Liver (tissue), 9 donors: Measurements from ENCODE around the gene MFNG. TPM values are rescaled to one million over a fixed set of nuclear protein-coding genes. Genes with fewer than 3 reads are reported as not detected.

Experiments used
- DNase-seq: peaks from one replicate; pipeline ENCODE4 v3.0.0-alpha.2; 2017; ENCODE audit warnings: low spot score
- H3K27ac ChIP-seq, 2 donors: one replicate each; pipeline ENCODE4 v1.7.0; 2013; ENCODE audit warnings: inconsistent platforms in 2 of 2, low read length in 2 of 2, control low read depth in 1 of 2, low read depth in 1 of 2, mild to moderate bottlenecking in 1 of 2
- H3K27me3 ChIP-seq, 4 donors: one replicate each; pipeline versions ENCODE4 v1.6.1 to v1.7.0; 2013; ENCODE audit warnings: low read length in 3 of 4, inconsistent platforms in 1 of 4, mild to moderate bottlenecking in 1 of 4, moderate library complexity in 1 of 4; ENCODE audit not compliant: control insufficient read depth in 4 of 4, insufficient read depth in 4 of 4
- H3K36me3 ChIP-seq, 4 donors: one replicate each; pipeline versions ENCODE4 v1.6.1 to v1.7.0; 2013; ENCODE audit warnings: low read length in 3 of 4, mild to moderate bottlenecking in 3 of 4, low read depth in 1 of 4, moderate library complexity in 1 of 4; ENCODE audit not compliant: control insufficient read depth in 4 of 4, insufficient read depth in 3 of 4
- H3K4me1 ChIP-seq, 4 donors: one replicate each; pipeline versions ENCODE4 v1.6.1 to v1.7.0; 2013; ENCODE audit warnings: low read length in 3 of 4, mild to moderate bottlenecking in 3 of 4, moderate library complexity in 1 of 4; ENCODE audit not compliant: control insufficient read depth in 4 of 4, insufficient read depth in 4 of 4
- H3K4me3 ChIP-seq, 3 donors: one replicate each; pipeline versions ENCODE4 v1.6.1 to v1.7.0; 2013; ENCODE audit warnings: low read length in 3 of 3, control low read depth in 1 of 3, low read depth in 1 of 3, mild to moderate bottlenecking in 1 of 3
- H3K9ac ChIP-seq, 2 donors: one replicate each; pipeline ENCODE4 v1.7.0; 2013; ENCODE audit warnings: low read length in 2 of 2, mild to moderate bottlenecking in 2 of 2, moderate library complexity in 2 of 2, control low read depth in 1 of 2, low read depth in 1 of 2
- H3K9me3 ChIP-seq, 4 donors: one replicate each; pipeline versions ENCODE4 v1.6.1 to v1.7.0; 2013; ENCODE audit warnings: low read length in 3 of 4; ENCODE audit not compliant: control insufficient read depth in 4 of 4
- ATF3 ChIP-seq: IDR thresholded peaks from 2 replicates; pipeline ENCODE4 v1.6.1; 2016; ENCODE audit warnings: antibody characterized with exemption
- CTCF ChIP-seq: fragments of 150-350 bp; IDR thresholded peaks from 2 replicates; pipeline ENCODE4 v1.5.1; 2017; ENCODE audit warnings: improper control_type of control experiment, low read depth, low read length; ENCODE audit not compliant: missing input control
- EGR1 ChIP-seq, 2 donors: IDR thresholded peaks; 2 replicates each; pipeline ENCODE4 v1.6.1; 2016 to 2018; ENCODE audit warnings: antibody characterized with exemption in 2 of 2, low read depth in 2 of 2
- FOXA1 ChIP-seq: IDR thresholded peaks from 2 replicates; pipeline ENCODE4 v1.6.1; 2016; ENCODE audit warnings: antibody characterized with exemption
- FOXA2 ChIP-seq: IDR thresholded peaks from 2 replicates; pipeline ENCODE4 v1.6.1; 2016; ENCODE audit warnings: antibody characterized with exemption
- GABPA ChIP-seq, 2 donors: IDR thresholded peaks in 1 of 2; conservative IDR thresholded peaks in 1 of 2; 2 replicates each; pipeline ENCODE4 v1.6.1; 2016; ENCODE audit warnings: antibody characterized with exemption in 2 of 2, mild to moderate bottlenecking in 1 of 2, moderate library complexity in 1 of 2
- HNF4A ChIP-seq, 2 donors: conservative IDR thresholded peaks; 2 replicates each; pipeline ENCODE4 v1.6.1; 2016; ENCODE audit warnings: antibody characterized with exemption in 2 of 2, mild to moderate bottlenecking in 2 of 2
- HNF4G ChIP-seq: IDR thresholded peaks from 2 replicates; pipeline ENCODE4 v1.6.1; 2016; ENCODE audit warnings: antibody characterized with exemption
- JUND ChIP-seq, 2 donors: IDR thresholded peaks; 2 replicates each; pipeline ENCODE4 v1.6.1; 2016; ENCODE audit warnings: antibody characterized with exemption in 2 of 2
- MAX ChIP-seq: IDR thresholded peaks from 2 replicates; pipeline ENCODE4 v1.6.1; 2016; ENCODE audit warnings: antibody characterized with exemption
- NR2F2 ChIP-seq: IDR thresholded peaks from 2 replicates; pipeline ENCODE4 v1.6.1; 2016; ENCODE audit warnings: antibody characterized with exemption
- RAD21 ChIP-seq, 2 donors: IDR thresholded peaks; 2 replicates each; pipeline ENCODE4 v1.6.1; 2016; ENCODE audit warnings: antibody characterized with exemption in 2 of 2, mild to moderate bottlenecking in 2 of 2
- REST ChIP-seq: IDR thresholded peaks from 2 replicates; pipeline ENCODE4 v1.6.1; 2016; ENCODE audit warnings: antibody characterized with exemption, mild to moderate bottlenecking
- RXRA ChIP-seq, 2 donors: IDR thresholded peaks; 2 replicates each; pipeline ENCODE4 v1.6.1; 2017 to 2018; ENCODE audit warnings: antibody characterized with exemption in 2 of 2, mild to moderate bottlenecking in 1 of 2
- SP1 ChIP-seq: IDR thresholded peaks from 2 replicates; pipeline ENCODE4 v1.6.1; 2018; ENCODE audit warnings: antibody characterized with exemption, mild to moderate bottlenecking
- TAF1 ChIP-seq: conservative IDR thresholded peaks from 2 replicates; pipeline ENCODE4 v1.6.1; 2016; ENCODE audit warnings: antibody characterized with exemption, mild to moderate bottlenecking
- YY1 ChIP-seq: IDR thresholded peaks from 2 replicates; pipeline ENCODE4 v1.6.1; 2016; ENCODE audit warnings: antibody characterized with exemption, mild to moderate bottlenecking
- ZBTB33 ChIP-seq: IDR thresholded peaks from 2 replicates; pipeline ENCODE4 v1.6.1; 2016; ENCODE audit warnings: antibody characterized with exemption
- WGBS: extraction: QIAGEN DNeasy Blood & Tissue Kit; methylation state at CpG from one replicate; pipeline ENCODE4 v1.1.7; 2013; 5-methylcytosine and 5-hydroxymethylcytosine counted together
- polyA plus RNA-seq, 2 donors: library from polyadenylated mRNA; stranded (reverse) in 1 of 2; unstranded in 1 of 2; fragments of 200-250 nt in 1 of 2; fragments of >200 nt in 1 of 2; fragmentation: Nextera tagmentation in 1 of 2; extraction: Ambion mirVana in 1 of 2; gene quantifications; one replicate each; pipeline versions ENCODE4 v1.2.1 to v1.2.3, GENCODE V29; 2013 to 2015
- total RNA-seq, 2 donors: library from RNA; depleted of rRNA; stranded (reverse); fragments of >200 nt; gene quantifications; one replicate each; pipeline ENCODE4 v1.2.3, GENCODE V29; 2014
- donor health status: healthy.
- donor health status: healthy.
- donor health status: healthy.
- donor health status: healthy.
- donor health status: healthy.

Gene MFNG
- total and polyA plus RNA-seq, 4 donors, result 5.0 to 10.7 (median 7.4) TPM

- Histone ChIP-seq H3K27me3 (no peaks in the 10 kb centered on the region), H3K36me3 (peaks cover 0 to 5% (median 2%) of the 10 kb centered on the region in 4 donors), H3K9ac (no peak overlapping the region), H3K4me3 (no peak overlapping the region), H3K4me1 (peaks cover 0 to 21% (median 9%) of the 10 kb centered on the region in 4 donors), H3K27ac (no peak overlapping the region), H3K9me3 (no peaks in the 10 kb centered on the region)
- DNase-seq, result no peak
- TF ChIP-seq ZBTB33, result no peak
- TF ChIP-seq JUND (IDR thresholded peaks at IDR 0.05), result no peak
- no peak for TF ChIP-seq FOXA2
- TF ChIP-seq HNF4G, result no peak
- no peak for TF ChIP-seq SP1
- no peak for TF ChIP-seq EGR1 (IDR thresholded peaks at IDR 0.05; ENCODE audit: low read depth in 2 of 2)
- no peak for TF ChIP-seq FOXA1
- TF ChIP-seq HNF4A (conservative IDR thresholded peaks at IDR 0.05), result no peak
- no peak for TF ChIP-seq NR2F2
- no peak for TF ChIP-seq GABPA (IDR thresholded peaks at IDR 0.05 in 1 of 2, conservative IDR thresholded peaks at IDR 0.05 in 1 of 2)
- TF ChIP-seq ATF3, result no peak
- no peak for TF ChIP-seq YY1
- no peak for TF ChIP-seq RXRA (IDR thresholded peaks at IDR 0.05)
- no peak for TF ChIP-seq RAD21 (IDR thresholded peaks at IDR 0.05)
- WGBS, result 91% methylated on average over 1 of the region's 1 CpG
These were observed 30.3 kb upstream of the MFNG start for GRCh38 chr22:37516456-37516855.

GRCh38 chr22:37515901-37516300 lies 29.7 kb upstream of the MFNG start:
- DNase-seq, result no peak
- H3K4me1 ChIP-seq, result peaks cover 0 to 21% (median 9%) of the 10 kb centered on the region in 4 donors
- peaks cover 0 to 5% (median 2%) of the 10 kb centered on the region in 4 donors for H3K36me3 ChIP-seq
- TF ChIP-seq ATF3, result no peak
- no peak for TF ChIP-seq FOXA1
- no peak for TF ChIP-seq RAD21 (IDR thresholded peaks at IDR 0.05)
- TF ChIP-seq NR2F2, result no peak
- TF ChIP-seq YY1, result no peak
- no peak for TF ChIP-seq CTCF
- no peak for TF ChIP-seq FOXA2
- TF ChIP-seq RXRA (IDR thresholded peaks at IDR 0.05), result no peak
- no peak for TF ChIP-seq ZBTB33
- no peak for TF ChIP-seq SP1
- no peak for TF ChIP-seq GABPA (IDR thresholded peaks at IDR 0.05 in 1 of 2, conservative IDR thresholded peaks at IDR 0.05 in 1 of 2)
- no peak for TF ChIP-seq HNF4A (conservative IDR thresholded peaks at IDR 0.05)
- TF ChIP-seq MAX, result no peak
- no peak for TF ChIP-seq HNF4G
- TF ChIP-seq JUND (IDR thresholded peaks at IDR 0.05), result no peak
- no peak for TF ChIP-seq REST
- no peak for TF ChIP-seq TAF1
- TF ChIP-seq EGR1 (IDR thresholded peaks at IDR 0.05; ENCODE audit: low read depth in 2 of 2), result no peak
- H3K27ac ChIP-seq, result no peak overlapping the region
- H3K27me3 ChIP-seq, result no peaks in the 10 kb centered on the region
- H3K9me3 ChIP-seq, result no peaks in the 10 kb centered on the region
- H3K4me3 ChIP-seq, result no peak overlapping the region
- 91% methylated on average over 23 of the region's 23 CpGs for WGBS
- no peak overlapping the region for H3K9ac ChIP-seq
